Measurements from ENCODE around the gene CAPN2.
"Not testable (repeated sequence)": the region's sequence is repeated elsewhere in the genome, so short reads cannot be mapped to it uniquely, and the experiment has no call there.

Gene CAPN2

DNA sequence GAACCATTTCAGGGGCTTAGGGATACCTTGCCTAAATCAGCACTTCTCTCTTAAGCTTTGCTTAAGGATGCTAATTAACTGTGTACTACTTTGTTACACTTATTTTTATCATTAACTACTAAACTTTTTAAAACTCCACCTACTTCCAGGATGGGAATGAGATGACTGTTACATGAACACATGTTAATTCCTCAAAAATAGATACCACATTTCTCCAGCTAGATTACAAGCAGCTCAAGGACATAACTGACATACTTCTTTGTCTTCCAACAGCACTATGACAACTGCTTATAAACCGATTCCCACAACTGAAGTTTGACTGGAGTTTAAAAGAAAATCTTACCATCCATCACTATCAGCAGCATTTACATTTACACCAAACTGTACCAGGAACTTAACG, 79.7 kb downstream of the CAPN2 start:
- no peak for DNase-seq (ENCODE audit: low read depth in 2 of 2)

DNA sequence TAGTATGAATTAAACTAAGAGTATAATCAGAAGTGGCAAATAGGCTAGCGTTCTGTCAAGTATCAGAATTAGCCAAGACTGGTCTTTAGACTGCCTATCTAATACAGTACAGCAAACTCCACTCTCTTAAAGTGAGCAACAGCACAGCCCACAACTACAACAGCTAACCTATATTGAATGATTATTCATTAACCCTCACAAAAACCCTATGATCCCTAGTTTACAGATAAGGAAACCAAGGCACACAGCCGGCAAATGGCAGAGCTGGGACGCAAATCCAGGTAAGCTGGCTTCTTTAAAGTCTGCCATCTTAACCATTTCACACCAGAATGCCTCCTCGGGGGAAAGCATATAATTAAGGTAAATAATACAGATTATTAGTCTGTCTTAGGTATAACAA, 81.4 kb downstream of the CAPN2 start:
- no peak for DNase-seq (ENCODE audit: low read depth in 2 of 2)

DNA sequence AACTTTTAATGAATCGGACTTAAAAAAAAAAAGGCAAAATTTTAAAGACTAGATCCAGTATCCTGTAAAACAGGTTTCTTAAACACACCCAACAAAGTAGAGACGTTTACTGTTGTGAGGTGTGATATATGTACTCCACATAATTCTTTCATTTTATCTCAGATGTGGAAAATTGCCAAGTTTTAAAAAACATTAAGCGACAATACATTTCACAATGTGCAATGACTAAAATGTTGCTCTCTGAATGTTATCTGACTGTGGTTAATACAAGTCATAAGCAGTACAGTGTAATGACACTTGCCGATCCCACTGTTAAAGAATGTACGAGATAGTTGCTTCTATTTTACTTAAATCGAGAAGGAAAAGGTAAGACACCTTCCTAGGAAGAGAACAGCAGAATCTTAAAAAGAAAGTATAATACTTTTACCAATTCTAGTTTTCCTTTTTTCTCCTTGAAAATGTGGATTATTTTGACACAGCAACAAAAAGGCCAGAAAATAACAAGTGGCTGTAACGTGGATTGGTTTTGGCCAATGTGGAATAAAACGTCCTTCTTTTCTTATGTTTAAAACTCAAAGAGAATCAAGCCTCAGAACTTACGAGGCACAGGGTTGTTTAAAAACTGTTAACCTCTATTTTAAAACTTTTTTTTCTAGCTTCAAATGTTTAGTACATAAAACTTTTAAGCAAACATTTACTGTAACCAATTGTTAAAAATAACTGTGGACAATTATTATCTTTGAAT, 82.0 kb downstream of the CAPN2 start:
- no peak for DNase-seq (ENCODE audit: low read depth in 2 of 2)

GRCh38 chr1:223796210-223796609, 83.9 kb downstream of the CAPN2 start:
- no peak for DNase-seq (ENCODE audit: low read depth in 2 of 2)

DNA sequence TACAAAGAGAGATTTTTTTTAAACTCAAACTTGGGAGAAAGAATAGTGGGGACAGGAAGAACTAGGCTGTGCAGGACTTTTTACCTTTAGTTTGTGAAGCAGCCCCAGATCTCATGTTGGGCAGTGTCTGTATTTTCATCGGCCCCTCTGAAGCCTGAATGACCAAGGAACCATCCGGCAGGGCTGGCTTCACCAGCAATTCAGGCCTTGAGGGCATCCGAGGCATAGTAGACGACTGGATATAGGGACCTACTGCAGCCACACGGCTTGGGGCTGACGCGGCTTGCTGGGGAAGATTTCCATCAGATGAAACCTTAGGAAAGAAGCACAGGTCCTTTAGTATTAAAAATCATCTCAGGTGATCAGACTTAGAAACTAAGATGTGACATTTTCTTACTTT, 89.7 kb downstream of the CAPN2 start:
- DNase-seq (ENCODE audit: low read depth in 2 of 2): no peak

GRCh38 chr1:223802602-223803001, 90.3 kb downstream of the CAPN2 start:
- DNase-seq (ENCODE audit: low read depth in 2 of 2): no peak

DNA sequence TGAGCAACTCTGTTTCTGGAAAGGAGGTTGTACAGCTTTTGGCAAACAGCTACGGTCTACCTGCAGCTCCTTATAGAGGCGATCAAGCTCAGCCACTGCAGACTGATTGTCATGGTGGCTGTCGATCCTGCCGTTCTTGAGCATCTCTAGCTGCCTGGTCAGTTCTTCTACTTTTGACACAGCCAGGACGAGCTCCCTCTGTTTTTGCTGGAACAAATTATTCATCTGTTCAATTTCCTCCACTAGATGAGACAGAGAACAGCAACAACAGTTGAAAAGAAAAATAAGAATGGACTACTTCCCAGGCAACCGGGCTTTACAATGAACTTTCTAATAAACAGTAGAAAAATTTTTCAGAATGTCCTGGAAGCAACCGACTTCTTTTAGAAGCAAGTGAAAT, 90.9 kb downstream of the CAPN2 start:
- DNase-seq (ENCODE audit: low read depth in 2 of 2): no peak

GRCh38 chr1:223809905-223810304, 97.6 kb downstream of the CAPN2 start:
- not testable (repeated sequence) for DNase-seq (ENCODE audit: low read depth in 2 of 2)

DNA sequence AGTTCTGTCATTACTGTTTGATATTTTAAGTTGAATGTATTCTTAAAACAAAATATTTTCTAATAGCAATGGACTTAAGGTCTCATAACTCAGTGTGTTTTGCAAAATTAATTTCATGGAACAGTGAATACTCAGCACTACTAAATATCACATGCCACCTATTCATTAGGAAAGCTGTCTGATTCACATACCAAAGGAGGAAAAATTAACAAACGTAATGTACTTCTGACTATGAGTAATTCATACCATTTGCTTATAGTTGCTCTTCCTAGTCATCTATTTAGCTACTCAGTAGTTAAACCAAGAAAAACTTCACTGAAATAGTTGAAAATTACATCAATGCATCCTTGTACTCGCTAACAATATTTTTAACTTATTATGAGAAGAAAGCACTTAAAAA, 98.2 kb downstream of the CAPN2 start:
- no peak for DNase-seq (ENCODE audit: low read depth in 2 of 2)

DNA sequence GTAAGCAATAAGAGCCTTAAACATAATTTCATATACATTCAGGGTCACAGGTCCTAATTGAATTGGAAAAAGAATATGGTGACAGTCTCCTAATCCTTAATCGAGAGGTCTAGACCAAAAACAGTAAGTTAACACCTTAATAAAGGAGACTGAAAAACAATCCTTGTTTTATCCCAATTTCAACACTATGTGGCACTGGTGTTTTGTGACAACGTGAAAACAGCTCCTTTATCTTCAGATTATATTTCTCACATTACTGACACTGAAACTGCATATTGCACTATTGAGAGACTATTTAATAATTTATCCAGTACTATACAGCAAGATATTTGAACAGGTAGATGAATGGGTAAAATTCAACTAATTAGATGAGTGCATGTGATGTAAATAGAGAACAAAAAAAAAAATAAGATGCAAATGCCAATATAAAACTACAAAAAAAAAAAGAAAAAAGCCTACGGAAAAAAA, 99.3 kb downstream of the CAPN2 start:
- DNase-seq (ENCODE audit: low read depth in 2 of 2): no peak

DNA sequence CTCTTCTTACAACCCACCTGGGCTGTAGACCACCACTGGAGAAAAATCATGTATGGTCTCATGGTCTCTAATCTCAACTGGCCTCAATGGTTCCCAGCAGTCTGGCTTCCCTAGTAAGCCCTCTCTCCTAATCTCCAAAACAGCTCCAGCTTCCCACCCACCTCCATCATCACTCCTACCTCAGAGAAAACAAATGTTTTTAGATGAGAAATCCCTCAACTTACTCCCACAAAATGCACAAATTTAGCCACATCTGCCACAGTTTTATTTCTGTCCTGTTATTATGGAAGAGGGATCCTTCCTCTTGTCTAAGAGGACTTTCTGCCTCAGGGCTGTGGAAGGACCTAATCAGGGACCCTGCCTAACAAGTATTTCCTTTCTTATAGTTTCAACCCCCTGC, 101.3 kb downstream of the CAPN2 start:
- DNase-seq (ENCODE audit: low read depth in 2 of 2): no peak

DNA sequence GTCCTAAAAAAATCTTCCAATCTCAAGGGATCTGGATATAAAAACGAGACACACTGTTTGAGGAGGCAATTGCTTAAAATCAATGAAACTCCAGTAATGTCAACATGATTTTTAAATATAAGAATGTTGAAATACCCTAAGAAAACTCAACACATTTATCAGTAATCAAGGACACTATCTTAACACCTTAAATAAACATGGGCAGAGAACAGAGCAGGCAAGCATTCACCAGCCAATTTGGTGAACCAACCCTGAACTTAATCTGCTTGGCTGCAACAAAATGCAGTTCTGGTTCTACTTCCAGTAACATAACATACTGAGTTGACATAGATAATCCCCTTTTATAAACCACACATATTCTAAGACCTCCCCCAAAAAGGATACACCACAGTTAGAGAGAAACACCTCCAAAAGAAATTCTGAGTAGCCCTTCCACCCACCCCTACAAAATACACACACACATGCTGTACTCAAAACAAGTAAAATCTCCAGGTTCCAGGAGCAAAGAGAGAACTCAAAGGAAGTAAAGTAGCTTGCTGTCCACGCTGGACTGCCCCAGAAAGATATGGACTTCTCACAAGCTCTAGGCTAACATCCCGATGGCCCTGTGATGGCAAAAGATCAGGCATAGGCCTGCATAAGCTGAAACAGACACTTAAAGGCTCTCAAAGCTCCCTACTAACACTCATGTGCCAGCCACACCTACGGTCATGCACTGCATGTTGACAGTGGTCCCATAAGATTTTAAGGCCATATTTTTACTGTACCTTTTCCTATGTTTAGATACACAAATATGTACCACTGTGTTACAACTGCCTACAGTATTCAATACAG, 102.9 kb downstream of the CAPN2 start:
- DNase-seq (ENCODE audit: low read depth in 2 of 2): no peak

DNA sequence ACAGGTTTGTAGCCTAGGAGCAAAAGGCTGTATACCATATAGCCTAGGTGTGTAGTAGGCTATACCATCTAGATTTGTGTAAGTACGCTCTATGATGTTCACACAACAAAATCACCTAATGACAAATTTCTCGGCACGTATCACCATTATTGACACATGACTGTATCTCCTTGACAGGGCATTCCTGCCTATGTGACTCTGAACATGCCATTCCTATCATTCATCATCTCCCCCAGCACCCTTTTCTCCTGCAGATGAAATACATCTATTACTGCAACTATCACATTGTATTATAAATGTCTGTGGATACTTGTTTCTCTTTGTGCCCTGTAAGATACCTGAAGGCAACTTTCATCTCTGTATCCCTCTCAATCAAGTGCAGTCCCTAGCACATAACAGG, 103.5 kb downstream of the CAPN2 start:
- DNase-seq (ENCODE audit: low read depth in 2 of 2): no peak

DNA sequence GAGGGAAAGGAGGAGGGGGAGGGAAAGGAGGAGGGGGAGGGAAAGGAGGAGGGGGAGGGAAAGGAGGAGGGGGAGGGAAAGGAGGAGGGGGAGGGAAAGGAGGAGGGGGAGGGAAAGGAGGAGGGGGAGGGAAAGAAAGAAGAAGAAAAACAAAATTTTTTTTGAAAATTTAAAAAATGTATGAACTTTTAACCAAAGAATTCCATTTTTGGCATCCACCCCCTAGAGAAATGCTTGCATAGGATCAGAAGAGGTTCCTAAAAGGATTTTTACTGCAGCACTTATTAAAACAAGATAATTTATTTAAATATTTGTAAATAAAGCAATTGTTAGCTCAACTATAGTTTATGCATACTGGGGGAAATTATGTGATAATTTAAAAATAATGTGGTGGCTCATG, 104.9 kb downstream of the CAPN2 start:
- DNase-seq (ENCODE audit: low read depth in 2 of 2): not testable (repeated sequence)

DNA sequence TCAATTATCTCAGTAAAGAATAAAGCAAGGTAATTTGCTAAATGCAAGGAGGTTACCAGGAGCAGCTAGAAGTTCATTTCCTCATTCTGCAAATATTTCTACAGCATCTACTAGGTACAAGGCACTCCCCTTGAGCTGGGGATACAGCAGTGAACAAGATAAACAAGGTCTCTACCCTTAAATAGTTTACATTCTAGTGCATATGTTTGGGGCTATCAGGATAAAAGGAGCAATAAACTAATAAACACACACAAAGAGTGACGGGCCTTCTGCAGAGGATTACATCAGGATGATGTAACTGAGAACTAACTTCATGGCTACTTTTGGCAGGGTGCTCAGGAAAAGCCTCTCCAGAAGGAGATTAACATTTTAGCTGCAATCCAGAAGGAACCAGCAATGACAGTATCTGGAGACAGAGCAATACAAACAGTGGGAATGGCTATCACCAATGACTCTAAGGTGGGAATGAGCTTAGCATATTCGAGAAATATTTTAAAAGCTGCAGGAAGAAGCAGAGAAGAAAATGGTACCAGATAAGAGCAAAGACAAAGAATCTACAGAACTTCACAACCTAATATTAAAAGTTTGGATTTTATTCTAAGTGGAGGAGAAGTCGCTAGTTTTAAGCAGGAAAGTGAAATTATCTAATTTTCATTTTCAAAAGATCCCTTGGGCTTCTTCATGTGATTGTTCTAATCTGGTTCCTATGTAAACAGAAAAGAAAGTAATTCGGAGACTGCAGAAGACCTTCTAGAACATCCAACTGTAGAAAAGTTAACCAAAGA, 107.6 kb downstream of the CAPN2 start:
- DNase-seq (ENCODE audit: low read depth in 2 of 2): peak in 1 of 2 experiments; percentile 40

- DNase-seq (ENCODE audit: low read depth in 2 of 2): no peak
These were observed 108.1 kb downstream of the CAPN2 start for GRCh38 chr1:223820515-223820858.

DNA sequence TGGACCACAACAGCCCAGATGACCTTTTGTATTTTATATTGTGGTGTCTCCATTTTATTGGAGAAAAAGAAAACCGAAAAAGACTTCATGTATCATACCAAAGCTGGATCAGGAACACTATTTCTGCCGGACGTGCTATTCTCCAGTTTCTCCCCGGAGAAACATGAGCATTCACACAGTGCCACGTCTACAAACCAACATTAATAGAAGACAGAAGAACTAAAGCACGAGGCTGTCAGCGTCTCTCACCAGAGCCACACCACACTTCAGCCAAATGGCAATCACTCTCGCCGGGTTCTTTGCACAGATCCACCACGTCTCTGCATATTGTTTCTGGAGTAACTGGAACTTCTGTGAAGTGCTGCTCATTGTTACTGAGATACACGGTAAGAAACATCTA, 108.6 kb downstream of the CAPN2 start:
- DNase-seq (ENCODE audit: low read depth in 2 of 2): no peak

GRCh38 chr1:223824287-223824686, 111.9 kb downstream of the CAPN2 start:
- DNase-seq (ENCODE audit: low read depth in 2 of 2): no peak

GRCh38 chr1:223824712-223825111, 112.4 kb downstream of the CAPN2 start:
- no peak for DNase-seq (ENCODE audit: low read depth in 2 of 2)
